Measurements from ENCODE around the gene GMIP. TPM values are rescaled to one million over a fixed set of nuclear protein-coding genes. Genes with fewer than 3 reads are reported as not detected.

GMIP gene
- polyA plus RNA-seq, 3 donors = 41.4 to 91.4 (median 75.1) TPM

DNA sequence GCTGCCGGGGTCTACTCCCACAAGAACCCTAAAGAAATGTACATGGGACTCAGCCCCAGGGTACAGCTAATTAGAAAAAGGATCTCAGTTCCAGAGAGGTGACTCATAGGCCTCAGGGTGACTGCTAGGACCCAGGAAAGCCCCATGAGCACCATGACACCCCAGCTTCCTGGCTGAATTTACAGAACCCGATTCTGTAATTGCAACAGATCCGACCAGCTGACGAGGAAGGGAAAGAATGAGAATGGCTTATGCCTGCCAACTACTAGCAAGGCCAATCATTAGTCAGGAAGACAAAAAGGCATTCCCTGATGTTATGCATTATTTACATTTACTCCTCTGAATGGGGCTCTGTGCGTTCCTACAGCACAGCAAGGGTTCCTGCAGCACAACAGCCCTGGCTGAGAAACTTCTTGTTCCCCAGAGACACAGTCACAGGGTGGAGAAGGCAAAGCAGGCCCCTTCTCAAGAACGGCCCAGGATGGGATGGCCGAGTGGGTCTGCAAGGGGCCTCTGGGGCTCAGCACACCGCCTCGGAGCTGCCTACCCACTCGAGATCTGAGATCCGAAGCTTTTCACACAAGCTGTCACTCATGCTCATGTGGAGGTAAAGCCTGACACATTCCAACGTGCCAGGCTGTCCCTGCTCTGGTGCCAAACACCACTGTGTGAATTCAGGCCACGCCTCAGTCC is 52.2 kb downstream of the GMIP start:
- Histone ChIP-seq H3K4me1 (ENCODE audit: control insufficient read depth in 1 of 2, insufficient read depth in 2 of 2, low read length in 2 of 2) (peaks cover 27 to 29% of the 10 kb centered on the region in 2 donors), H3K4me2 (replicated peaks; ENCODE audit: extremely low read depth, low read length, poor library complexity, severe bottlenecking) (peak overlapping the region; percentile 22), H2AFZ (ENCODE audit: insufficient read depth, low read depth, low read length, poor library complexity, severe bottlenecking) (peak overlapping the region; percentile 86), H3K27ac (ENCODE audit: low read depth in 1 of 2, low read length in 2 of 2) (peak overlapping the region; percentile 94 to 97), H3K36me3 (replicated peaks in 1 of 2; ENCODE audit: control insufficient read depth in 1 of 2, insufficient read depth in 2 of 2, low read length in 2 of 2) (no peaks in the 10 kb centered on the region), H3K9me3 (replicated peaks in 1 of 2; ENCODE audit: control insufficient read depth in 1 of 2, insufficient read depth in 1 of 2, low read length in 2 of 2) (no peaks in the 10 kb centered on the region), H3K9ac (ENCODE audit: insufficient read depth, low read length, poor library complexity, severe bottlenecking) (peak overlapping the region; percentile 68), H4K20me1 (ENCODE audit: insufficient read depth, low read length) (no peaks in the 10 kb centered on the region), H3K4me3 (replicated peaks in 1 of 3; ENCODE audit: low read depth in 2 of 3, low read length in 3 of 3) (no peak overlapping the region), H3K79me2 (ENCODE audit: insufficient read depth, low read length) (no peaks in the 10 kb centered on the region), H3K27me3 (ENCODE audit: control insufficient read depth in 2 of 2, insufficient read depth in 2 of 2, low read length in 2 of 2) (no peaks in the 10 kb centered on the region)
- 95% methylated on average over 8 of the region's 13 CpGs for WGBS (ENCODE audit: insufficient coverage)
- intact Hi-C loops (cut with micrococcal nuclease) = loop anchor here in 1 of 2 donors (2.0 kb wide), 1 partner anchor 28 kb away; the partner anchor contains the start of gene PBX4
- peak; percentile 90 to 98 (median 93) for DNase-seq
- TF ChIP-seq CTCF (IDR thresholded peaks at IDR 0.05) = no peak
- H3K27me3 Mint-ChIP-seq (ENCODE audit: low read depth in 3 of 3) = peaks cover 0 to 5% (median 0%) of the 10 kb centered on the region in 3 donors
- H3K4me1 Mint-ChIP-seq = peaks cover 24% of the 10 kb centered on the region
- H3K4me3 Mint-ChIP-seq = peak overlapping the region in 1 of 2 donors; percentile 21
- no peaks in the 10 kb centered on the region for H3K36me3 Mint-ChIP-seq
- H3K27ac Mint-ChIP-seq = peak overlapping the region; percentile 91 to 96 (median 94)
- H3K9me3 Mint-ChIP-seq = peaks cover 0 to 7% (median 0%) of the 10 kb centered on the region in 7 donors

- no peak for TF ChIP-seq CTCF (IDR thresholded peaks at IDR 0.05)
- intact Hi-C loops (cut with micrococcal nuclease) = no loop called here
- no peak overlapping the region for H3K27ac ChIP-seq (ENCODE audit: low read depth in 1 of 2, low read length in 2 of 2)
- peak overlapping the region in 2 of 7 donors; percentile 49 to 77 for H3K27ac Mint-ChIP-seq
- H3K4me2 ChIP-seq (replicated peaks; ENCODE audit: extremely low read depth, low read length, poor library complexity, severe bottlenecking) = no peak overlapping the region
- H3K27me3 Mint-ChIP-seq (ENCODE audit: low read depth in 3 of 3) = peaks cover 0 to 6% (median 0%) of the 10 kb centered on the region in 3 donors
- H3K4me1 ChIP-seq (ENCODE audit: control insufficient read depth in 1 of 2, insufficient read depth in 2 of 2, low read length in 2 of 2) = peaks cover 15% of the 10 kb centered on the region in 2 donors
- no peaks in the 10 kb centered on the region for H3K79me2 ChIP-seq (ENCODE audit: insufficient read depth, low read length)
- H4K20me1 ChIP-seq (ENCODE audit: insufficient read depth, low read length) = no peaks in the 10 kb centered on the region
- no peak overlapping the region for H3K4me3 ChIP-seq (replicated peaks in 1 of 3; ENCODE audit: low read depth in 2 of 3, low read length in 3 of 3)
- WGBS (ENCODE audit: insufficient coverage) = 100% methylated on average over 1 of the region's 2 CpGs
- peaks cover 0 to 7% (median 0%) of the 10 kb centered on the region in 7 donors for H3K9me3 Mint-ChIP-seq
- no peaks in the 10 kb centered on the region for H3K27me3 ChIP-seq (ENCODE audit: control insufficient read depth in 2 of 2, insufficient read depth in 2 of 2, low read length in 2 of 2)
- peaks cover 13% of the 10 kb centered on the region for H3K4me1 Mint-ChIP-seq
- no peak for DNase-seq
- no peaks in the 10 kb centered on the region for H3K36me3 ChIP-seq (replicated peaks in 1 of 2; ENCODE audit: control insufficient read depth in 1 of 2, insufficient read depth in 2 of 2, low read length in 2 of 2)
- H3K36me3 Mint-ChIP-seq = no peaks in the 10 kb centered on the region
- H3K9me3 ChIP-seq (replicated peaks in 1 of 2; ENCODE audit: control insufficient read depth in 1 of 2, insufficient read depth in 1 of 2, low read length in 2 of 2) = no peaks in the 10 kb centered on the region
- H2AFZ ChIP-seq (ENCODE audit: insufficient read depth, low read depth, low read length, poor library complexity, severe bottlenecking) = no peak overlapping the region
- no peak overlapping the region for H3K4me3 Mint-ChIP-seq
- no peak overlapping the region for H3K9ac ChIP-seq (ENCODE audit: insufficient read depth, low read length, poor library complexity, severe bottlenecking)
Observed at GRCh38 chr19:19588546-19588945, 54.9 kb downstream of the GMIP start.
